GM19438 (cell line): ENCODE results near the gene SH3PXD2B.
"Not testable (repeated sequence)": the region's sequence is repeated elsewhere in the genome, so short reads cannot be mapped to it uniquely, and the experiment has no call there.

Source experiments
- ATAC-seq: cut with Tn5 transposase; IDR thresholded peaks from one replicate; pipeline ENCODE4 v1.9.1; 2021; ENCODE audit warnings: low read depth; ENCODE audit not compliant: unreplicated experiment

The SH3PXD2B gene

DNA sequence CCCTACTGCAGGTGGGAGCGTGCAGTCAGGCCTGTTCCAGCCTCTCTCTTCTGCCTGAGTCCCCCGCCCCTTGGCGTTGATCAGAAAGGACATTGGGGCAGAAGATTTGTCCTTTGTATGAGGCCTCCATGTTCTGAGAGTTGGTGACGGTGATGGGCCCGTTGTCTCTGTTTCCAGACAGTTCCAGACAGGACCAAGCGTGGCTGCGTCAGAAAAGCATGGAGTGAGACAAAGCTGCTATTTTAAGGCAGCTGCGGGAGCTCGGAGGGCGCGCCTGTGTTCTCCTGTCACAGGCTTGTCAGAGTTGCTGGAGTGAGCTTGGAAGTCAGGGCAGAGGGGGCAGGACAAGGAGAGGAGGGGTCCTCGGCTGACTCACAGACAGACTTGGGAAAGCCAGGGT is 32.1 kb upstream of the SH3PXD2B start:
- ATAC-seq, result no peak

GRCh38 chr5:172485511-172486202 is 31.3 kb upstream of the SH3PXD2B start:
- no peak for ATAC-seq

GRCh38 chr5:172484664-172485063 is 30.3 kb upstream of the SH3PXD2B start:
- no peak for ATAC-seq

DNA sequence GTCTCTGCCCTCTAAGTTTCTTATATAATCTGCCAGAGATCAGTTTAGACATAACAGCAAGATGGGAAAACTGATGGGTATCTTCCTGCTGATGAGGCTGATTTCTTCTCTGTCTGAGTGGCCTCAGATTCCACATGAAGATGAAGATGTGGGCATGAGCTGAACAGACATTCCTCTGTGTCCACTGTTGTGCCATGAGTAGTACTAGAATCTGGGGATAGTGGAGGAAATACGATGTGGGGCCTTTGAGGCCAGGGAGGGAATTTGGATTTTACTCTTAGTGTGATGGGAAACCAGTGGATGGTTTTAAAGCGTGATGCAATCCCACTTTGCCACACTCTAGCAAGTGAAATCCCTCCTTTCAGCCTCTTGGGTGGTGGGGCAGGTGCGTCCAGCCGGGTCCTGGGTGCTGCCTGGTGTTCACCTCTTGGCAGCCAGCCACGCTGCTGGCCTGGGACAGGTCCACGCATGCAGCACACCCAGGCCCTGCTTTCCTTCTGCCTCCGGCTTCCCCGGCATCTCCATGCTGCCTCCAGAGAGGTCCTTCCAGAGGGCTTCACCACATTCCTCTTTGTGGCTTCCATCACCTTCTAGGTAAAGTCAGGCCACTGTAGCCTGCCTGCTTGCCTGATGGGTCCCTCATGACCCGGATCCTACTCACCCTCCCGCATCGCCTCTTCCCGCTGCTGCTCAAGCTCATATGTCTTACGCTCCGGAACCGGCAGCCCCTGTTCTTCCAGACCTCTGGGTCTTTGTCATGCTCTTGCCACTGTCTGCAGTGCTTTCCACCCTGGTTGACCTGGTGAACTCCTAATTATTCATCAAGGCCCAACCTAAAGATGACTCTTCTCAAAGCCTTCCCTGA is 28.1 kb upstream of the SH3PXD2B start:
- ATAC-seq, result no peak

- ATAC-seq, result no peak
Measured at GRCh38 chr5:172481011-172481800, 26.9 kb upstream of the SH3PXD2B start.

DNA sequence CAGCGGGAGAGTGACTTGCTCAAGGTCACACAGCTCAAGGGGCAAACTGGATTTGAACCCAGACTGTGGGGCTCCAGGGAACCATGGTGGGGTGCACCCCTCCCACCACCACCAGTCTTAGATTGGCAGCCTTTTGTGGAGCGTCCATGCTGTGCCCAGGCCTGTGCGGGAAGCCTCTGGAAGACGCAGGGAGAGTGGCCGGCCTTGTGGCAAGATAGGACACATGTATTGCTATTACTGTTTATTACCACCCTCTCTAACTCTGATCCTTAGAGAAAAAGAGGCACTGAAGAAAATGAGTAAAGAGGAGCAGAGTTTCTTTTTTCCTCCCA is 25.4 kb upstream of the SH3PXD2B start:
- no peak for ATAC-seq

DNA sequence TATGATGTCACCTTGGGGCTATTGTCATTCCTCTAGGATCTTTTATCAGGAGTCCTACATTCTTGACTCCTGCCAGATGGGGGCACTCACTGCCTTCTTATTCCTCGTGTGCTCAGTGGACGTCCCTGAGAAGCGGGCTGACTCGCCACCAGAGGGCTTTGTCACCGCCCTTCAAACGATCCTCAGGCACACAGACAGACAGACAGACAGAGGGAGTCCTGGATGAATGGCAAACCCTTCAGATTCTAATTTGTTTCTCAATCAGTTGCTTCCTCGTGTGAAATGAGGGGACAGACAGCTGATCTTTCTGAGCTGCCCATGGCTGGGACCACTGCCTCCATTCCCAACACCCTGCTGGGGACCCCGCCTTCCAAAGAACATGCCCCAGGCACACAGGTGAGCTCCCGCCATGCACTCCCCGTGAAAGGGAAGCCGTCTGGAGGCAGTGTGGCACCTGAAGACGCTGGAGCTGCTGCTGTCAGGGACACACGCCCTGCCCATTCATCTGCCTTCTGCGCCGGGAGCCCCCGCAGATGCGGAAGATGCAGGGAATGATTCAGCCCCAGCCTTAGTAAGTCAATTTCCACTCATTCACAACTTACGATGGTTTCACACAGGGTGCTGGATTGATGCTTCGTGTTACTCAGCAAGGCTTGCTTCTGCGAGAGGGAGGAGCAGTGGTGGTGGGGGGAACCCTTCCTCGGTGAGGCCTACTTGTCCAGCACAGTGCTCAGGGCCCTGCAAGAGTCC is 24.9 kb upstream of the SH3PXD2B start:
- ATAC-seq, result no peak

- not testable (repeated sequence) for ATAC-seq
Measured at GRCh38 chr5:172478695-172479033, 24.3 kb upstream of the SH3PXD2B start.

- no peak for ATAC-seq
Measured at GRCh38 chr5:172478256-172478655, 23.9 kb upstream of the SH3PXD2B start.

- ATAC-seq, result no peak
Measured at GRCh38 chr5:172477466-172477865, 23.1 kb upstream of the SH3PXD2B start.

DNA sequence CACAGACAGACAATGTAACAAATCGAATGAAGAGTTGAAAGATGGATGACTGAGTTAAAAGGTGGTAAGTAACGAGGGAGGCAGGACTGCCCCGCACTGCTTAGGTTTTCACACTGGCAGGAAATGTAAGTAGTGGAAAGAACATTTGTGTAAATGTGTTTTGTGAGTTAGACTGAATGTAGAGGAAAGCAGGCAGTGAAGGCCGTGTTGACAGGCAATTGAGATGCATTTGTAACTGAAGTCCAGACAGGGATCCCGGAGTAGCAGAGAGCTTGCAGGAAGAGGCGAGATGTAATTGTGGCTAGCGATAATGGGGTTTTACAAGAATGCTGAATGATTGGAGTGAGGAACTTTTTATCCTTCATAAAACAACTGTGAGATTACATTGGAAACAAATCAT is 20.0 kb upstream of the SH3PXD2B start:
- ATAC-seq, result no peak

DNA sequence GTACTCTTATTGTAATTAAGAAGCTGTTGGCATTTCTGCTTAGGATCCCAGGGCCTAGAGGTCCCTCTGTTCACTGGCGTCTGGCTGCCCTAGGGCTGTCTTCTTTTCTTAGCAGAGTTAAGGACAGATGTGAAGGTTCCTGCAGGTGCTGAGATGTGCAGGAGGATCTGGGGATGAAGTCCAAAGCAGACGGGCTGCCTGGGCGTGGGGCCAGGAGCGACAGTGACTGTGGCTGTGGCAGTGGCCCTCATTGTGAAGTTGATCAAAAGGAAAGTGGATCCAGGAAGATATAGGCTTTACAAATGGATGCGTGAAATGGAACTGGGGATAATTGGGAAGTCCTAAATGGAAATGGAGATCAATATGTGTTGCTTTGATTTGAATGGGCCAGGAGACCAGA is 19.1 kb upstream of the SH3PXD2B start:
- no peak for ATAC-seq

DNA sequence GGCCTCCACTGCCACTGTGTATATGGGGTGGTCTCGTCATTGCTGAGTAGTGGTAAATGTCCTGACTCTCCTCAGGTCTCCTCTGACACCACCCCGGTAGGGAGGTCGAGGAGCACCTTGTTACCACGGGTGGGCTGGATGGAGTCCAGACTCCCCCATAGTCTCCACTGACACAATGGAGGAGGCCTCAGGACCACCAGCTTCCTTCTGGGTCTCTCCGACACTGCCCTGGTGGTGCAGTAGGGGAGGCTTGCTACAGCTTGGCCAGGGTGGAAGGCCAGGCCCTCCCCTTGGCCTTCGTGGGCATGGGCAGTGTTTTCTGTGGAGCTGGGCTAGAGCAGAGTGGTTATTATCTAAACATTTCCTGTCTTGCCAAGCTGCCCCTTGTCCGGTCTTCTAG is 15.4 kb upstream of the SH3PXD2B start:
- no peak for ATAC-seq

DNA sequence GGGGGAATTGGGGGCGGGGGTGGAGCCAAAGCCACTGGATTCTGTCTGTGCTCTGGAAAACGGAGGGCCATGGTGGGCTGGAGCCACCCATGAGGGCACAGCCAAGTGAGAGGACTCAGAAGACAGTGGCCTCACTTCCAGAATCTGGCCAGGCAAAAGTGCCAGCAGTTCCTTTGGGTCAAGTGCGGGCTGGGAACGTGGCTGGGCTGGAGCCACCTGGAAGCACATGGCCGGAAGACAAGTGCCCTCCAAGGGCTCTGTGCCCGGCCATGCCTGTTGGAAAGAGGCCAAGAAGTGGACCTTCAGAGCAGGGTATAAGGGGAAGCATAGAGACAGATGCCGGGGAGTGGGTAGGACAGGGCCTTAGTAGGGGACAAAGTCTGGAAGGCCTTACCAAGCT is 11.7 kb upstream of the SH3PXD2B start:
- no peak for ATAC-seq

GRCh38 chr5:172463031-172463430 is 8.7 kb upstream of the SH3PXD2B start:
- ATAC-seq, result no peak

DNA sequence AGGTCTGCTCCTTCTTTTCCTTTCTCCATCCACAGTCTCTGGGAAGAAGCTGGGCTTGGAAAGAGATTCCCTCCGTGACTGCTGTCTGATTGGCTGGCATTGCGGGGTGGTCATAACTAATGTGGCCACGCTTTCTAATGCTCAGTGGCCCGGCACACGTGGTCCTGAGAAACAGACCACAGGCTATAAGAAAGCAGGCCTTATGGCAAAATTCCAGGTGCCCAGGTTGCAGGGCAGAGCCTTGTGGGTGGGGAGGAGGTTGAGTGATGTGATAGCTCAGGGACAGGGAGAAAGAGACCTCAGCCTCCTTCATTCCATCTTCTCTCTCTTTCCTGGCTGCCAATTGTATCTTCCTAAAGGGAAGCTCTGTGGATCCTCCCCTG is 5.4 kb upstream of the SH3PXD2B start:
- ATAC-seq, result no peak

- no peak for ATAC-seq
Measured at GRCh38 chr5:172458976-172459782, 4.9 kb upstream of the SH3PXD2B start.

- no peak for ATAC-seq
Measured at GRCh38 chr5:172456076-172456722, 1.9 kb upstream of the SH3PXD2B start.

DNA sequence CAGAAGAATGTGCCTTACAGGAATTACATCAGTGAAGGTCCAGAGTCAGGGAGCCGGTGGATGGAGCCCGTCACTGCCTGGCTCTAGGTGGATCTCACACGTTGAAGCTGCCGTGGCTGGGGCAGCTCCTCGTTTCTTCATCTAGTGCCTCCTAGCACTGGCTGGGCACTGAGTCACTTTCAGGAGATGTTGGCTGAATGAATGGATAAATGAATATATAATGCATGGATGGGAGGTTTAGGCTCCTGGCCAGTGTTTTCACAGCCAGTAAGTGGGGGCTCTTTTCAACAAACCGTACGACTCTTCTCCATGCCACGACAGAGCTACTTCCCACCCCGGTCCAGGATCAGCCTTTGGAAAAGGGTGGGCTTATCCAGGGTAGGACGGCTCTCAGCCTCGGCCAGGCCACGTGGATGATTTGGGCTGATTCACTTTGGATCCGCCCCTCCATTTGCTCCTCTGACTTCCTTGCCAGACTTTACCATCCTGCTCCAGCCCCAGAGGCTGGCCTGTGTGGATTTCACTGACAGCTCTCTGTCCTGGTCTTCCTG is 1.3 kb upstream of the SH3PXD2B start:
- ATAC-seq, result no peak
